SU-DHL-6 (cell line): ENCODE measurements around the gene MPPED2.

ENCODE experiments used
- H2AFZ ChIP-seq: fragments of 200-600 bp; sonication (generic); 2 replicates; pipeline ENCODE4 v1.6.1; 2014; ENCODE audit warnings: low read depth, mild to moderate bottlenecking, moderate library complexity, mixed read lengths, antibody characterized with exemption, low read length; ENCODE audit not compliant: severe bottlenecking
- H3F3A ChIP-seq: fragments of 200-600 bp; shearing (Covaris generic); 2 replicates; pipeline ENCODE4 v1.6.0; 2016; ENCODE audit warnings: antibody characterized with exemption, mild to moderate bottlenecking; ENCODE audit not compliant: insufficient read depth
- H3K27ac ChIP-seq: fragments of 200-600 bp; sonication (generic); 2 replicates; pipeline ENCODE4 v1.5.1; 2016; ENCODE audit warnings: low read depth, mild to moderate bottlenecking, low read length, moderate library complexity, mixed read lengths
- H3K27me3 ChIP-seq: fragments of 200-600 bp; sonication (generic), shearing (Covaris generic); 2 replicates; pipeline ENCODE4 v1.6.0; 2014; ENCODE audit warnings: mild to moderate bottlenecking, low read length
- H3K36me3 ChIP-seq: fragments of 200-600 bp; sonication (generic); 2 replicates; pipeline ENCODE4 v1.6.1; 2014; ENCODE audit warnings: mild to moderate bottlenecking, low read length, mixed read lengths
- H3K4me2 ChIP-seq: fragments of 300-600, 200-600 bp; shearing (Covaris generic), sonication (generic); 2 replicates; pipeline ENCODE4 v1.6.0; 2014; ENCODE audit warnings: low read length, low read depth, mild to moderate bottlenecking; ENCODE audit not compliant: poor library complexity, severe bottlenecking
- H3K4me3 ChIP-seq: fragments of 200-600 bp; sonication (generic); 2 replicates; pipeline ENCODE4 v1.5.1; 2014; ENCODE audit warnings: antibody characterized with exemption, low read length, mild to moderate bottlenecking, mixed read lengths; ENCODE audit not compliant: insufficient read depth, poor library complexity, severe bottlenecking
- H3K79me2 ChIP-seq: fragments of 200-600 bp; sonication (generic); 2 replicates; pipeline ENCODE4 v1.6.1; 2014; ENCODE audit warnings: mild to moderate bottlenecking, low read length, moderate library complexity; ENCODE audit not compliant: insufficient read depth
- H3K9ac ChIP-seq: fragments of 200-600 bp; sonication (generic); 2 replicates; pipeline ENCODE4 v1.7.0; 2014; ENCODE audit warnings: mild to moderate bottlenecking, low read length
- H3K9me2 ChIP-seq: fragments of 200-600 bp; sonication (generic); replicated peaks from 2 replicates; pipeline ENCODE4 v1.6.1; 2014; ENCODE audit warnings: low read length; ENCODE audit not compliant: insufficient read depth
- H3K9me3 ChIP-seq: fragments of 200-600 bp; sonication (generic); 2 replicates; pipeline ENCODE4 v1.6.1; 2014; ENCODE audit warnings: low read length, mixed read lengths; ENCODE audit not compliant: insufficient read depth
- H4K20me1 ChIP-seq: fragments of 200-600 bp; sonication (generic); 2 replicates; pipeline ENCODE4 v1.6.1; 2014; ENCODE audit warnings: low read depth, mild to moderate bottlenecking, antibody characterized with exemption, low read length, moderate library complexity, mixed read lengths
- EZH2phosphoT487 ChIP-seq: fragments of 200-600 bp; sonication (generic), shearing (Covaris generic); conservative IDR thresholded peaks from 2 replicates; pipeline ENCODE4 v1.6.1; 2018; ENCODE audit warnings: mild to moderate bottlenecking, antibody characterized with exemption, low read length, moderate library complexity, mixed read lengths
- TF ChIP-seq, protein P1 (sequence below): fragments of 200-600 bp; sonication (generic); IDR thresholded peaks from one replicate; pipeline ENCODE4 v1.5.1; 2017; ENCODE audit warnings: antibody characterized with exemption, mild to moderate bottlenecking, low read length, moderate library complexity; ENCODE audit not compliant: insufficient read depth, poor library complexity, severe bottlenecking

MPPED2 gene

GRCh38 chr11:30431127-30431814 is 154.9 kb downstream of the MPPED2 start:
- no peak for TF ChIP-seq EZH2phosphoT487
- TF ChIP-seq, protein P1, sequence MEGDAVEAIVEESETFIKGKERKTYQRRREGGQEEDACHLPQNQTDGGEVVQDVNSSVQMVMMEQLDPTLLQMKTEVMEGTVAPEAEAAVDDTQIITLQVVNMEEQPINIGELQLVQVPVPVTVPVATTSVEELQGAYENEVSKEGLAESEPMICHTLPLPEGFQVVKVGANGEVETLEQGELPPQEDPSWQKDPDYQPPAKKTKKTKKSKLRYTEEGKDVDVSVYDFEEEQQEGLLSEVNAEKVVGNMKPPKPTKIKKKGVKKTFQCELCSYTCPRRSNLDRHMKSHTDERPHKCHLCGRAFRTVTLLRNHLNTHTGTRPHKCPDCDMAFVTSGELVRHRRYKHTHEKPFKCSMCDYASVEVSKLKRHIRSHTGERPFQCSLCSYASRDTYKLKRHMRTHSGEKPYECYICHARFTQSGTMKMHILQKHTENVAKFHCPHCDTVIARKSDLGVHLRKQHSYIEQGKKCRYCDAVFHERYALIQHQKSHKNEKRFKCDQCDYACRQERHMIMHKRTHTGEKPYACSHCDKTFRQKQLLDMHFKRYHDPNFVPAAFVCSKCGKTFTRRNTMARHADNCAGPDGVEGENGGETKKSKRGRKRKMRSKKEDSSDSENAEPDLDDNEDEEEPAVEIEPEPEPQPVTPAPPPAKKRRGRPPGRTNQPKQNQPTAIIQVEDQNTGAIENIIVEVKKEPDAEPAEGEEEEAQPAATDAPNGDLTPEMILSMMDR, result no peak
- Histone ChIP-seq H3K9me3 (no peaks in the 10 kb centered on the region), H3K9me2 (no peaks in the 10 kb centered on the region), H4K20me1 (no peaks in the 10 kb centered on the region), H3K27ac (no peak overlapping the region), H2AFZ (no peak overlapping the region), H3K4me2 (no peak overlapping the region), H3K9ac (no peak overlapping the region), H3K79me2 (no peaks in the 10 kb centered on the region), H3F3A (no peaks in the 10 kb centered on the region), H3K4me3 (no peak overlapping the region), H3K36me3 (no peaks in the 10 kb centered on the region), H3K27me3 (no peaks in the 10 kb centered on the region)

DNA sequence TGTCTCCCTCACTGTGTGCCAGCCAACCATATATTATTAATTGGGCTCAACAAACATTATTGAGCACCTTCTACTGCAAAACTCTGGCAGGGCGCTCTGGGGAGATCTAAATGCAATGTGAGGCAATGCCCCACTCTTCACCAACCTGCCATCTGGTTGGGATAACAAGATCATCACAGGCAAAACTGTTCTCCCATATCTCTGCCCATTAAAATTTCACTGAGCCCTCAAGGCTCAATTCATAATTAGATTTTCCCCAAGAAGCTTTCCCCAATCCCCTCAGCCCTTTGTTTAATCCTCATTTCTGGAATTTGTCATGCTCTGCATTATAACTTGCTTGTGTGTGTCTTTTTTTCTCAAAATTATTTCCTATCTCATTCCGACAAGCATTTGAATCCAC is 156.6 kb downstream of the MPPED2 start:
- Histone ChIP-seq H3K4me3 (no peak overlapping the region), H3K79me2 (no peaks in the 10 kb centered on the region)

GRCh38 chr11:30426781-30427180 is 159.4 kb downstream of the MPPED2 start:
- no peaks in the 10 kb centered on the region for H3F3A ChIP-seq
- H3K79me2 ChIP-seq, result no peaks in the 10 kb centered on the region
- no peak overlapping the region for H3K9ac ChIP-seq
- no peak overlapping the region for H3K27ac ChIP-seq
- H3K27me3 ChIP-seq, result no peaks in the 10 kb centered on the region
- no peak overlapping the region for H3K4me2 ChIP-seq
- TF ChIP-seq, protein P1, result no peak
- TF ChIP-seq EZH2phosphoT487, result no peak
- H3K4me3 ChIP-seq, result no peak overlapping the region
- no peaks in the 10 kb centered on the region for H3K9me3 ChIP-seq
- H3K36me3 ChIP-seq, result no peaks in the 10 kb centered on the region
- no peaks in the 10 kb centered on the region for H3K9me2 ChIP-seq
- H2AFZ ChIP-seq, result no peak overlapping the region
- no peaks in the 10 kb centered on the region for H4K20me1 ChIP-seq

More for the DNA sequence above, 156.6 kb downstream of the MPPED2 start:
- H3K9ac ChIP-seq, result no peak overlapping the region
- TF ChIP-seq, protein P1, result no peak
- no peak for TF ChIP-seq EZH2phosphoT487
- H3K36me3 ChIP-seq, result no peaks in the 10 kb centered on the region
- H2AFZ ChIP-seq, result no peak overlapping the region
- H4K20me1 ChIP-seq, result no peaks in the 10 kb centered on the region
- H3K9me2 ChIP-seq, result no peaks in the 10 kb centered on the region
- no peaks in the 10 kb centered on the region for H3F3A ChIP-seq
- H3K27me3 ChIP-seq, result no peaks in the 10 kb centered on the region
- no peaks in the 10 kb centered on the region for H3K9me3 ChIP-seq
- no peak overlapping the region for H3K4me2 ChIP-seq
- no peak overlapping the region for H3K27ac ChIP-seq
